ENCODE measurements around the gene B4GALNT2. TPM values are rescaled to one million over a fixed set of nuclear protein-coding genes. Genes with fewer than 3 reads are reported as not detected.

The B4GALNT2 gene
- total RNA-seq, 5 donors from 2014 or later (not counting 1 experiment from before 2014, with no cell fraction given) = 0.03 to 0.19 TPM; not detected in 3

DNA sequence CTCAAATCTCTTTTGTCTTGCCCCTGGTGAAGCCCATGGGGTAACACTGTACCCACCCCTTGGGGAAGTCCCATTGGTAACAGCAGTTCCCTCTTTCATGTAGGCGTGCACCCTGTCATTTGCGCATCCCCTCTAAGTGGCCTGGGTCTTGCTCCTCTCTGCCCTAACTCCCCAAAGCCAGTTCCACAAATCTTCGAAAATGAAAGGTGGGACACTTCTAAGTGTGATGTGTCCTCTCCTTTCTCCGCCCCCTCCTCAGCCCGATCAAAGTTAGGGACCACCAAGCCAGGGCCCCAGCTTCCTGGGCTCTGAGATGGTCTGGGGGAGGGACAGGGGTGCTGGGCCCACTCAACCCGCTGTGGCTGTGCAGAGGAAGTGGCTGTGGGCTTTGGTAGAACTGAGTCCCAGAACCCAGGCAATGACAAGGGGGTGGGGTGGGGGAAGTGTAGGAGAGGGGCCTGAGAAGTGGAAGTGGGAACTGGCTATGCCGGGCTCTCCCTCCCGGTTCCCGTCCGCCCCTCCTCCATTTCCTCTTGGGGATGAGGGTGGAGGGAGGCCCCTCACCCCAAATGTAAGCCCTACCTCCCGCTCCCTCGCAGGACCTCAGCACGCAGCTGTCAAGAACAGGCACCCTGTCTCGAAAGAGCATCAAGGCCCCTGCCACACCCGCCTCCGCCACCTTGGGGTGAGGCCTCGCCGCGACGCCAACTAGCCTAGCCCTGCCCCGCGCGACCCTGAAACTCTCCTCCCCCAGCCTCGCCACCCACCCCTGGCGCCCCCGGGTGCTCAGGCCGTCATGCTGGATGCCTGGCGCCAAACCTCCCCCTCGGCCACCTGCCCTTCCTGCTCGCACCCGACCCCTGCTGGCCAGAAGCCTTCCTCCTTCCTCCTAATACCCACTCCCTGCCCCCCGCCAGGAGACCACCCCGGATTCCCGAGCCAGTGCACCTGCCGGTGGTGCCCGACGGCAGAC, 86.7 kb downstream of the B4GALNT2 start:
- H3K4me1 ChIP-seq (ENCODE audit: control insufficient read depth in 1 of 2, extremely low read depth in 1 of 2, insufficient read depth in 2 of 2, low read length in 2 of 2) = peaks cover 41 to 94% of the 10 kb centered on the region in 2 experiments
- peak overlapping the region; percentile 81 for H3K27ac ChIP-seq (ENCODE audit: low read length)
- 23% methylated on average over 25 of the region's 37 CpGs for WGBS (ENCODE audit: insufficient coverage)
- Mint-ChIP-seq H3K27me3 (peaks cover 0 to 2% of the 10 kb centered on the region in 2 donors), H3K27ac (peak overlapping the region; percentile 90 to 93), H3K9me3 (no peaks in the 10 kb centered on the region), H3K36me3 (peaks cover 22% of the 10 kb centered on the region), H3K4me1 (peaks cover 60 to 70% (median 68%) of the 10 kb centered on the region in 3 donors), H3K4me3 (peak overlapping the region; percentile 26 to 88 (median 64))
- H3K36me3 ChIP-seq (ENCODE audit: control insufficient read depth in 2 of 2, extremely low read depth in 1 of 2, insufficient read depth in 1 of 2, low read length in 1 of 2) = peaks cover 0 to 37% of the 10 kb centered on the region in 2 donors
- DNase-seq (peak in 32 of 35 experiments; percentile 26 to 80 (median 56)), ATAC-seq (replicated peaks in 1 of 4) (peak in 3 of 4 experiments; percentile 21 to 70 (median 29))
- CTCF ChIA-PET = interaction anchor here in 1 of 2 donors (0.6 to 1.2 kb wide), 3 partner anchors 10 to 38 kb away, joined by 3 to 8 read pairs (median 3); no protein-coding TSS in a partner anchor
- H3K4me3 ChIP-seq (ENCODE audit: control insufficient read depth in 1 of 2, extremely low read depth in 1 of 2, low read length in 1 of 2) = no peak overlapping the region
- POLR2A ChIA-PET = interaction anchor here in 1 of 2 donors (0.7 to 0.8 kb wide), 2 partner anchors 10 to 27 kb away, joined by 4 to 5 read pairs; no protein-coding TSS in a partner anchor
- no peaks in the 10 kb centered on the region for H3K9me3 ChIP-seq
- peaks cover 0 to 8% of the 10 kb centered on the region in 2 experiments for H3K27me3 ChIP-seq (replicated peaks in 1 of 2; ENCODE audit: control insufficient read depth in 2 of 2, extremely low read depth in 1 of 2, insufficient read depth in 2 of 2, low read length in 1 of 2)

DNA sequence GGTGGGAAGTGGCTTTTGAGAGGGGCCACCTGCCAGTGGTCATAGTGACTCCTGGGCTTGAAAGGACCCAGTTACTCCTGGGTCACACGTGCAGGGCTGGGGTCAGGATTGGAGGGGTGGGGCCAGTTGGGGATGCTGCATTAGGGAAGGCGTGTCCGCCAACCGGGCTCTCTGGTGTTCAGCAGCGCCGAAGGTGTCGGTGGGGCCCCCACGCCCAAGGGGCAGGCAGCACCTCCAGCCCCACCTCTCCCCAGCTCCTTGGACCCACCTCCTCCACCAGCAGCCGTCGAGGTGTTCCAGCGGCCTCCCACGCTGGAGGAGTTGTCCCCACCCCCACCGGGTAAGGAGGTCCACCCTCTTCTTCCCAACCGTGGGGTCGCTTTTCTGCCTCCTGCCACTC, 87.4 kb downstream of the B4GALNT2 start:
- Mint-ChIP-seq H3K27ac (peak overlapping the region; percentile 49 to 75), H3K4me1 (peaks cover 59 to 71% (median 65%) of the 10 kb centered on the region in 3 donors), H3K4me3 (peak overlapping the region in 1 of 3 donors; percentile 88), H3K36me3 (peaks cover 22% of the 10 kb centered on the region), H3K27me3 (peaks cover 0 to 5% of the 10 kb centered on the region in 2 donors), H3K9me3 (no peaks in the 10 kb centered on the region)
- 79% methylated on average over 5 of the region's 15 CpGs for WGBS (ENCODE audit: insufficient coverage)
- Histone ChIP-seq H3K9me3 (no peaks in the 10 kb centered on the region), H3K36me3 (ENCODE audit: control insufficient read depth in 2 of 2, extremely low read depth in 1 of 2, insufficient read depth in 1 of 2, low read length in 1 of 2) (peaks cover 0 to 37% of the 10 kb centered on the region in 2 donors), H3K4me3 (ENCODE audit: control insufficient read depth in 1 of 2, extremely low read depth in 1 of 2, low read length in 1 of 2) (no peak overlapping the region), H3K27me3 (replicated peaks in 1 of 2; ENCODE audit: control insufficient read depth in 2 of 2, extremely low read depth in 1 of 2, insufficient read depth in 2 of 2, low read length in 1 of 2) (peaks cover 0 to 12% of the 10 kb centered on the region in 2 experiments), H3K4me1 (ENCODE audit: control insufficient read depth in 1 of 2, extremely low read depth in 1 of 2, insufficient read depth in 2 of 2, low read length in 2 of 2) (peaks cover 36 to 94% of the 10 kb centered on the region in 2 experiments), H3K27ac (ENCODE audit: low read length) (peak overlapping the region; percentile 81)
- ATAC-seq (replicated peaks in 1 of 4) = no peak
- no peak for DNase-seq
- ChIA-PET CTCF (no interaction called here), POLR2A (no interaction called here)

DNA sequence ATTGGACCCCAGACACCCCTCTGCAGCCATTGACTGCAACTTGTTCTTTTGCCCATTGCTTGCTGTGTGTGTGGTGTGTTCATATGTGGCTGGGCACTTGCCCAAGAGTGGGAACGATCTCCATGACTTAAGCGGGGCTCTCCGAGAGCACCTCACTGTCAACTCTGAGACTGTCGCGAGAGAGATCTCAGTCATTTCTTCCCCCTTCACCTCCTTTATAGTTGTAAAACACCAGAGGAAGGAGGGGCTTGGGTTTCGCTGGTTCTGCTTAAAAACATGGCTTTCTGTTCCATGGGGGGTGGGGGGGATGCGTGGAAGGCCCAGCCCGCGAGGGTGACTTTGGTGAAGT, 90.6 kb downstream of the B4GALNT2 start:
- Mint-ChIP-seq H3K36me3 (peaks cover 19% of the 10 kb centered on the region), H3K4me3 (peak overlapping the region; percentile 62 to 82 (median 76)), H3K27me3 (peaks cover 0 to 10% of the 10 kb centered on the region in 2 donors), H3K9me3 (no peaks in the 10 kb centered on the region), H3K27ac (no peak overlapping the region), H3K4me1 (peaks cover 39 to 58% (median 44%) of the 10 kb centered on the region in 3 donors)
- Histone ChIP-seq H3K27me3 (replicated peaks in 1 of 2; ENCODE audit: control insufficient read depth in 2 of 2, extremely low read depth in 1 of 2, insufficient read depth in 2 of 2, low read length in 1 of 2) (peaks cover 0 to 18% of the 10 kb centered on the region in 2 experiments), H3K9me3 (no peaks in the 10 kb centered on the region), H3K36me3 (ENCODE audit: control insufficient read depth in 2 of 2, extremely low read depth in 1 of 2, insufficient read depth in 1 of 2, low read length in 1 of 2) (peaks cover 0 to 25% of the 10 kb centered on the region in 2 donors), H3K27ac (ENCODE audit: low read length) (no peak overlapping the region), H3K4me3 (ENCODE audit: control insufficient read depth in 1 of 2, extremely low read depth in 1 of 2, low read length in 1 of 2) (no peak overlapping the region), H3K4me1 (ENCODE audit: control insufficient read depth in 1 of 2, extremely low read depth in 1 of 2, insufficient read depth in 2 of 2, low read length in 2 of 2) (peaks cover 16 to 78% of the 10 kb centered on the region in 2 experiments)
- CTCF ChIA-PET = interaction anchor here in 1 of 2 donors (0.5 to 1.3 kb wide), 2 partner anchors 20 to 43 kb away, joined by 5 read pairs; no protein-coding TSS in a partner anchor
- POLR2A ChIA-PET = no interaction called here
- 4% methylated on average over 3 of the region's 9 CpGs for WGBS (ENCODE audit: insufficient coverage)
- DNase-seq (no peak), ATAC-seq (replicated peaks in 1 of 4) (no peak)

GRCh38 chr17:49223517-49224197, 91.1 kb downstream of the B4GALNT2 start:
- DNase-seq = peak in 30 of 35 experiments; percentile 17 to 75 (median 52)
- peaks cover 16% of the 10 kb centered on the region for H3K36me3 Mint-ChIP-seq
- ChIA-PET CTCF (interaction anchor here (0.6 to 1.2 kb wide), 7 partner anchors 8 to 177 kb away, joined by 3 to 10 read pairs (median 4); no protein-coding TSS in a partner anchor), POLR2A (no interaction called here)
- no peaks in the 10 kb centered on the region for H3K9me3 Mint-ChIP-seq
- 8% methylated on average over 16 of the region's 31 CpGs for WGBS (ENCODE audit: insufficient coverage)
- H3K9me3 ChIP-seq = no peaks in the 10 kb centered on the region
- H3K27ac ChIP-seq (ENCODE audit: low read length) = no peak overlapping the region
- peaks cover 34 to 53% (median 40%) of the 10 kb centered on the region in 3 donors for H3K4me1 Mint-ChIP-seq
- H3K36me3 ChIP-seq (ENCODE audit: control insufficient read depth in 2 of 2, extremely low read depth in 1 of 2, insufficient read depth in 1 of 2, low read length in 1 of 2) = peaks cover 0 to 25% of the 10 kb centered on the region in 2 donors
- H3K27me3 Mint-ChIP-seq = peaks cover 0 to 10% of the 10 kb centered on the region in 2 donors
- H3K4me1 ChIP-seq (ENCODE audit: control insufficient read depth in 1 of 2, extremely low read depth in 1 of 2, insufficient read depth in 2 of 2, low read length in 2 of 2) = peaks cover 15 to 73% of the 10 kb centered on the region in 2 experiments
- peak; percentile 20 to 36 (median 28) for ATAC-seq (replicated peaks in 1 of 4)
- peaks cover 0 to 18% of the 10 kb centered on the region in 2 experiments for H3K27me3 ChIP-seq (replicated peaks in 1 of 2; ENCODE audit: control insufficient read depth in 2 of 2, extremely low read depth in 1 of 2, insufficient read depth in 2 of 2, low read length in 1 of 2)
- no peak overlapping the region for H3K27ac Mint-ChIP-seq
- H3K4me3 ChIP-seq (ENCODE audit: control insufficient read depth in 1 of 2, extremely low read depth in 1 of 2, low read length in 1 of 2) = peak overlapping the region; percentile 44 to 70
- peak overlapping the region; percentile 62 to 82 (median 76) for H3K4me3 Mint-ChIP-seq

- ChIA-PET CTCF (interaction anchor here (0.6 to 1.2 kb wide), 9 partner anchors 8 to 1991 kb away, joined by 3 to 10 read pairs (median 4); no protein-coding TSS in a partner anchor), POLR2A (no interaction called here)
- H3K36me3 ChIP-seq (ENCODE audit: control insufficient read depth in 2 of 2, extremely low read depth in 1 of 2, insufficient read depth in 1 of 2, low read length in 1 of 2) = peaks cover 0 to 25% of the 10 kb centered on the region in 2 donors
- H3K4me1 ChIP-seq (ENCODE audit: control insufficient read depth in 1 of 2, extremely low read depth in 1 of 2, insufficient read depth in 2 of 2, low read length in 2 of 2) = peaks cover 11 to 66% of the 10 kb centered on the region in 2 experiments
- no peaks in the 10 kb centered on the region for H3K9me3 ChIP-seq
- peak in 34 of 35 experiments; percentile 21 to 71 (median 48) for DNase-seq
- Mint-ChIP-seq H3K27me3 (peaks cover 0 to 10% of the 10 kb centered on the region in 2 donors), H3K36me3 (peaks cover 13% of the 10 kb centered on the region), H3K4me3 (peak overlapping the region; percentile 62 to 82 (median 76)), H3K9me3 (no peaks in the 10 kb centered on the region), H3K4me1 (peaks cover 27 to 46% (median 33%) of the 10 kb centered on the region in 3 donors), H3K27ac (peak overlapping the region in 1 of 2 donors; percentile 23)
- peak; percentile 56 to 69 (median 64) for ATAC-seq (replicated peaks in 1 of 4)
- no peak overlapping the region for H3K27ac ChIP-seq (ENCODE audit: low read length)
- under 1% methylated on average over 94 of the region's 95 CpGs for WGBS (ENCODE audit: insufficient coverage)
- peaks cover 0 to 23% of the 10 kb centered on the region in 2 experiments for H3K27me3 ChIP-seq (replicated peaks in 1 of 2; ENCODE audit: control insufficient read depth in 2 of 2, extremely low read depth in 1 of 2, insufficient read depth in 2 of 2, low read length in 1 of 2)
- H3K4me3 ChIP-seq (ENCODE audit: control insufficient read depth in 1 of 2, extremely low read depth in 1 of 2, low read length in 1 of 2) = peak overlapping the region; percentile 44 to 70
Measured at GRCh38 chr17:49224198-49224996, 91.8 kb downstream of the B4GALNT2 start.
